Sigmoid colon (tissue), 7 donors: ENCODE results near the gene GPR173. TPM values are rescaled to one million over a fixed set of nuclear protein-coding genes. Genes with fewer than 3 reads are reported as not detected.
A peak's percentile ranks its signal among the peaks of the same experiment; 100 is the strongest.

Source experiments
- DNase-seq: peaks from one replicate; pipeline ENCODE4 v3.0.0-alpha.2; 2019
- H3K27ac ChIP-seq, 4 donors: fragments of 200-600 bp; sonication (generic); one replicate each; pipeline ENCODE4 v1.5.1; 2016 to 2019; ENCODE audit warnings: mild to moderate bottlenecking in 1 of 4
- H3K27me3 ChIP-seq, 3 donors: fragments of 200-600 bp; sonication (generic); one replicate each; pipeline ENCODE4 v1.5.1; 2019; ENCODE audit warnings: mild to moderate bottlenecking in 1 of 3
- H3K36me3 ChIP-seq, 4 donors: fragments of 200-600 bp; sonication (generic); one replicate each; pipeline ENCODE4 v1.5.1; 2016 to 2019
- H3K4me1 ChIP-seq, 4 donors: fragments of 200-600 bp; sonication (generic); one replicate each; pipeline ENCODE4 v1.5.1; 2017 to 2019
- H3K4me3 ChIP-seq, 4 donors: fragments of 200-600 bp; sonication (generic); one replicate each; pipeline ENCODE4 v1.5.1; 2017 to 2019; ENCODE audit warnings: mild to moderate bottlenecking in 2 of 4, moderate library complexity in 1 of 4
- H3K9me3 ChIP-seq, 4 donors: fragments of 200-600 bp in 3 of 4; sonication (generic) in 3 of 4; one replicate each; pipeline versions ENCODE4 v1.5.1 to v1.6.1; 2013 to 2019
- EP300 ChIP-seq, 4 donors: sonication (generic); formaldehyde crosslinking; IDR thresholded peaks; one replicate each; pipeline ENCODE4 v1.6.1; 2017; ENCODE audit warnings: antibody characterized with exemption in 4 of 4
- POLR2A ChIP-seq, 2 donors: fragments of 450-650 bp; IDR thresholded peaks; one replicate each; pipeline ENCODE4 v1.6.1; 2016; ENCODE audit warnings: antibody characterized with exemption in 2 of 2, mild to moderate bottlenecking in 2 of 2, moderate library complexity in 2 of 2
- POLR2AphosphoS5 ChIP-seq, 4 donors: sonication (generic); formaldehyde crosslinking; IDR thresholded peaks; one replicate each; pipeline ENCODE4 v1.6.1; 2017; ENCODE audit warnings: antibody characterized with exemption in 4 of 4
- WGBS, 2 donors: extraction: QIAGEN DNeasy Blood & Tissue Kit; methylation state at CpG; one replicate each; pipeline ENCODE4 v1.1.7; 2013; 5-methylcytosine and 5-hydroxymethylcytosine counted together
- intact Hi-C: fragments of 100-400 bp; cut with DNase I; formaldehyde crosslinking; loops from one replicate; pipeline ENCODE4 v1.15.1; 2023
- polyA plus RNA-seq, 3 donors: library from polyadenylated mRNA; stranded (reverse); fragments of 200-250 nt; gene quantifications; one replicate each; pipeline ENCODE4 v1.2.3, GENCODE V29; 2013
- total RNA-seq, 4 donors: library from RNA; depleted of rRNA; stranded (reverse); fragments of >200 nt; gene quantifications; one replicate each; pipeline ENCODE4 v1.1.0, GENCODE V29; 2016
- TF ChIP-seq, protein P1 (sequence below), 4 experiments: fragments of 450-650 bp in 3 of 4; fragments of 200-600 bp in 1 of 4; IDR thresholded peaks; one replicate each; pipeline ENCODE4 v1.5.1; 2016 to 2019; ENCODE audit warnings: antibody characterized with exemption in 4 of 4, mild to moderate bottlenecking in 3 of 4, moderate library complexity in 2 of 4
- donor health status: healthy with polysubstance abuse.
- donor health status: Bipolar disorder and iron deficiency.
- donor health status: healthy.

Gene GPR173
- total and polyA plus RNA-seq, 7 donors: 0.23 to 5.6 (median 1.6) TPM; not detected in 1

DNA sequence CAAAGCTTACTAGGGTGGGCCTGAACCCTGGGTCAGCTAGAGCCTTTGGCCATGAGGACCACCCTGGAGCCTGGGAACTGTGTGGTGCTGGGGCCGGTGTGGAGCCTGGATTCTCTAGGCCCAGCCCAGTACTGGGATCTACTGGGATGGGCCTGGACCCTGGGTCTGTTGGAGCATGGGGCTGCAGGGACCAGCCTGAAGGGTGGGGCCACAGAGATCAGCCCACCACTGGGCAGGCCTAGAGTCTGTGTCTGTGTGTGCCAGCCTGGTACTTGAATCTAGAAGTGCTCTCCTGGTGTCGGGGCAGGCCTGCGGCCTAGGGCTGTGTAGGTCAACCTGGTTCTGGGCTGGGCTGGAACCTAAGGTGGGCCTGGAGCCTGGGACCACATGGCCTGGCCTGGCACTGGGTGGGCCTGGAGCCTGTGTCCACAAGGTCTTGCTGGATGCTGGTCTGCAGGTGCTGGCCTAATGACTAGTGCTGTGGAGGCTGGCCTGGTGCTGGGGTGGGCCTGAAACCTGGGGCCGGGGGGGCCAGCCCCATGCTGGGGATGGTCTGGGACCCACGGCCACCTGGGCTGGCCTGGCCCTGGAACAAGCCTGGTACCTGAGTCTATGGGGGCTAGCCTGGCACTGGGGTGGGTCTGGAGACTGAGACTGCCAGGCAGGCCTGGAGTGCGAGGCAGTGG lies 66.4 kb downstream of the GPR173 start:
- 95 to 97% methylated on average over 6 of the region's 6 CpGs for WGBS, 2 donors

DNA sequence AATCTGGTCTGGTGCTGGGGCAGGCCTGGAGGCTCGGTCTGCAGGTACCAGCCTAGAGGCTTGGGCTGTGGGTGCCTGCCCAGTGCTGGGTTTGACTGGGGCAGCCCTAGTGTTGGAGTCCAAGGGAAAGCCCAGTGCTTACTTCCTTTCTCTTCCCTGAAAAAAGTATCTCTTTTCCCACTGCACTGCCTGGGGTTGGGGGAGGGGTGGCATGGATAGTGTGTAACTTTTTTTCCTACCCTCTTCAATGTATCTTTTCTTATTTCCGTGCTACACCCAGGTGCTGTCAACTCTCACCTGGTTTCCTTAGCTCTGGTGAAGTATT lies 66.9 kb downstream of the GPR173 start:
- peaks cover 0 to 13% (median 9%) of the 10 kb centered on the region in 4 donors for H3K4me1 ChIP-seq
- no peaks in the 10 kb centered on the region for H3K36me3 ChIP-seq
- intact Hi-C loops: no loop called here
- TF ChIP-seq POLR2A (IDR thresholded peaks at IDR 0.05) (no peak), POLR2AphosphoS5 (IDR thresholded peaks at IDR 0.05) (no peak), EP300 (IDR thresholded peaks at IDR 0.05) (no peak)
- TF ChIP-seq, protein P1, sequence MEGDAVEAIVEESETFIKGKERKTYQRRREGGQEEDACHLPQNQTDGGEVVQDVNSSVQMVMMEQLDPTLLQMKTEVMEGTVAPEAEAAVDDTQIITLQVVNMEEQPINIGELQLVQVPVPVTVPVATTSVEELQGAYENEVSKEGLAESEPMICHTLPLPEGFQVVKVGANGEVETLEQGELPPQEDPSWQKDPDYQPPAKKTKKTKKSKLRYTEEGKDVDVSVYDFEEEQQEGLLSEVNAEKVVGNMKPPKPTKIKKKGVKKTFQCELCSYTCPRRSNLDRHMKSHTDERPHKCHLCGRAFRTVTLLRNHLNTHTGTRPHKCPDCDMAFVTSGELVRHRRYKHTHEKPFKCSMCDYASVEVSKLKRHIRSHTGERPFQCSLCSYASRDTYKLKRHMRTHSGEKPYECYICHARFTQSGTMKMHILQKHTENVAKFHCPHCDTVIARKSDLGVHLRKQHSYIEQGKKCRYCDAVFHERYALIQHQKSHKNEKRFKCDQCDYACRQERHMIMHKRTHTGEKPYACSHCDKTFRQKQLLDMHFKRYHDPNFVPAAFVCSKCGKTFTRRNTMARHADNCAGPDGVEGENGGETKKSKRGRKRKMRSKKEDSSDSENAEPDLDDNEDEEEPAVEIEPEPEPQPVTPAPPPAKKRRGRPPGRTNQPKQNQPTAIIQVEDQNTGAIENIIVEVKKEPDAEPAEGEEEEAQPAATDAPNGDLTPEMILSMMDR (IDR thresholded peaks at IDR 0.05): no peak
- no peak for DNase-seq
- H3K4me3 ChIP-seq: no peak overlapping the region
- 48 to 88% methylated on average over 2 of the region's 2 CpGs for WGBS, 2 donors
- H3K9me3 ChIP-seq: no peaks in the 10 kb centered on the region
- H3K27me3 ChIP-seq: no peaks in the 10 kb centered on the region
- peak overlapping the region in 3 of 4 donors; percentile 72 to 79 (median 78) for H3K27ac ChIP-seq

More for the DNA sequence above, 66.4 kb downstream of the GPR173 start:
- Histone ChIP-seq H3K9me3 (no peaks in the 10 kb centered on the region), H3K27ac (peak overlapping the region in 3 of 4 donors; percentile 72 to 79 (median 78)), H3K27me3 (no peaks in the 10 kb centered on the region), H3K36me3 (no peaks in the 10 kb centered on the region), H3K4me3 (no peak overlapping the region), H3K4me1 (peaks cover 0 to 13% (median 9%) of the 10 kb centered on the region in 4 donors)
- intact Hi-C loops: no loop called here
- no peak for TF ChIP-seq POLR2A (IDR thresholded peaks at IDR 0.05)
- no peak for DNase-seq

DNA sequence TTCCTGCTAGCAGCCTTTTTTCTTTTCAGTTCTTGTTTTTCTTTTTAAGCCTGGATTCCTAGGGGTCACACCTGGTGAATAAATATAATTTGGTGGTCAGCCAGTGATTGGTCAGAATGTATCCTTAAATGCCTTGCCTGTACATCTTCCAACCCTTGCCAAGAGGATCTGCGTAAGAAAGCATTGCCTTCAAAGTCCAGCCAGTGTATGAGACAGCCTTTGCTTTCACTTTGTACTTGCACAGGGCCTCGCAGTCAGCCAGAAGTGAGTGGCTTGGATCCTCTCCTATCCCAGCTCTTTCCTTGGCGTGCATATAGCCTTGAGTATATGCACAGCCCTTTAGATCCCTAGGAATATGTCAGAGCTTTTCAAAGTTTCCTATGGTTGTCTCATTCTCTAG lies 67.5 kb downstream of the GPR173 start:
- 15 to 49% methylated on average over 3 of the region's 3 CpGs for WGBS, 2 donors
- Histone ChIP-seq H3K9me3 (no peaks in the 10 kb centered on the region), H3K27ac (peak overlapping the region; percentile 37 to 79 (median 75)), H3K4me3 (peak overlapping the region in 2 of 4 donors; percentile 15 to 26), H3K27me3 (no peaks in the 10 kb centered on the region), H3K36me3 (no peaks in the 10 kb centered on the region), H3K4me1 (peaks cover 0 to 13% (median 9%) of the 10 kb centered on the region in 4 donors)
- DNase-seq: no peak
- intact Hi-C loops: no loop called here
- TF ChIP-seq, protein P1 (IDR thresholded peaks at IDR 0.05): no peak
- TF ChIP-seq EP300 (IDR thresholded peaks at IDR 0.05) (no peak), POLR2AphosphoS5 (IDR thresholded peaks at IDR 0.05) (peak in 3 of 4 donors; percentile 25 to 56 (median 33)), POLR2A (IDR thresholded peaks at IDR 0.05) (no peak)

- WGBS, 2 donors: 77 to 83% methylated on average over 1 of the region's 1 CpG
- Histone ChIP-seq H3K27me3 (no peaks in the 10 kb centered on the region), H3K36me3 (no peaks in the 10 kb centered on the region), H3K9me3 (no peaks in the 10 kb centered on the region), H3K27ac (peak overlapping the region in 1 of 4 donors; percentile 23), H3K4me1 (no peaks in the 10 kb centered on the region), H3K4me3 (no peak overlapping the region)
- no peak for TF ChIP-seq POLR2A (IDR thresholded peaks at IDR 0.05)
- no peak for TF ChIP-seq POLR2AphosphoS5 (IDR thresholded peaks at IDR 0.05)
- TF ChIP-seq EP300 (IDR thresholded peaks at IDR 0.05): no peak
- TF ChIP-seq, protein P1 (IDR thresholded peaks at IDR 0.05): no peak
- DNase-seq: no peak
- intact Hi-C loops: no loop called here
Observed at GRCh38 chrX:53122013-53122412, 73.4 kb downstream of the GPR173 start.

- intact Hi-C loops: no loop called here
- Histone ChIP-seq H3K36me3 (no peaks in the 10 kb centered on the region), H3K4me1 (no peaks in the 10 kb centered on the region), H3K27ac (no peak overlapping the region), H3K27me3 (no peaks in the 10 kb centered on the region), H3K9me3 (no peaks in the 10 kb centered on the region), H3K4me3 (no peak overlapping the region)
- TF ChIP-seq EP300 (IDR thresholded peaks at IDR 0.05): no peak
- no peak for TF ChIP-seq POLR2AphosphoS5 (IDR thresholded peaks at IDR 0.05)
- TF ChIP-seq, protein P1 (IDR thresholded peaks at IDR 0.05): no peak
- TF ChIP-seq POLR2A (IDR thresholded peaks at IDR 0.05): no peak
- no peak for DNase-seq
Observed at GRCh38 chrX:53125506-53125905, 76.9 kb downstream of the GPR173 start.
